Measurements from ENCODE around the gene SCAP. TPM values are rescaled to one million over a fixed set of nuclear protein-coding genes. Genes with fewer than 3 reads are reported as not detected.
"Not testable (repeated sequence)": the region's sequence is repeated elsewhere in the genome, so short reads cannot be mapped to it uniquely, and the experiment has no call there.

The SCAP gene
- total RNA-seq, 2 experiments from 2014 or later: 65.5 to 69.2 TPM

DNA sequence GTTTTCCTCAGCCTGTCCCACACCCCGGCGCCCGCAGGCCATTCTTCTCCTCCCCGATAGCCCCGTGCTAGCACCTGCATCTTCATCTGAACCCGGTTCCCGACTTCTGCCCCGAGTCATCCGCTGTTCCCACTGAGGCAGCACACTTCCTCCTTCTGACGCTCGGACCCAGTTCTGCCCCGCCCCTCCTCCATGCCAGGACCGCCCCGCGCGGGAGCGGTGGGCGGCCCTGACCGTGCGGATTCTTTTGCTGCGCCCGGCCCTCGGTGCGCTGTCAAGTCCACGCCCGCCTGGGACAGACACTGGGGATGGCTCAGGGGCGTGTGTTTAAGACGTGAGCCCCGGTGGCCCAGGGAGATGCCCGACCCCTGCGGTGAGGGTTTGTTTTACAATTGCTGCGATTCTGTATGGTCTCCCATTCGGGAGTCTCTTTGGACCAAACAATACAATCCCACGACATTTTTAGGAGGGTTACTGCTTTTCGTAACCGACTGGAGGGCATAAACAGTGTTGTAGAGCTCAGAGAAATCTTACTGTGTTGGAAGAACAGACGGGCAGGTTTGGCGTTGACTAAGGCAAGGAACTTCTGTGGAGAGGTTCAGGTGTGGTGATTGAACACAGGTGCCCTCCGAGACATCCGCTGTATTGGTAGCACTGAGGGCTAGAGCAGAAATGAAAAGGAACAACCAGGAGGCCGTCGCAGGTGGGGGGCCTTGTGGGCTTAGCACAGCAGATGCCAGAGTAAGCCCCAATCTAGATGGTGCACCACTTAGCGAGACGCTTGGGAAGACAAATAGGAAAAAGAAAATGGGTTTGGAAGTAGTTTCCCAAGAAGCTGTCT, 94.2 kb downstream of the SCAP start:
- Mint-ChIP-seq H3K27ac (peak overlapping the region; percentile 100), H3K9me3 (ENCODE audit: low read depth) (no peaks in the 10 kb centered on the region), H3K4me1 (peaks cover 47% of the 10 kb centered on the region), H3K27me3 (no peaks in the 10 kb centered on the region), H3K36me3 (peaks cover 12% of the 10 kb centered on the region), H3K4me3 (peak overlapping the region; percentile 92)
- ATAC-seq (peak; percentile 69), DNase-seq (peak; percentile 92)
- CTCF ChIA-PET: interaction anchor here (0.6 to 2.6 kb wide), 7 partner anchors 12 to 472 kb away, joined by 3 to 16 read pairs (median 5); partner anchors contain the start of genes NBEAL2 and SETD2

DNA sequence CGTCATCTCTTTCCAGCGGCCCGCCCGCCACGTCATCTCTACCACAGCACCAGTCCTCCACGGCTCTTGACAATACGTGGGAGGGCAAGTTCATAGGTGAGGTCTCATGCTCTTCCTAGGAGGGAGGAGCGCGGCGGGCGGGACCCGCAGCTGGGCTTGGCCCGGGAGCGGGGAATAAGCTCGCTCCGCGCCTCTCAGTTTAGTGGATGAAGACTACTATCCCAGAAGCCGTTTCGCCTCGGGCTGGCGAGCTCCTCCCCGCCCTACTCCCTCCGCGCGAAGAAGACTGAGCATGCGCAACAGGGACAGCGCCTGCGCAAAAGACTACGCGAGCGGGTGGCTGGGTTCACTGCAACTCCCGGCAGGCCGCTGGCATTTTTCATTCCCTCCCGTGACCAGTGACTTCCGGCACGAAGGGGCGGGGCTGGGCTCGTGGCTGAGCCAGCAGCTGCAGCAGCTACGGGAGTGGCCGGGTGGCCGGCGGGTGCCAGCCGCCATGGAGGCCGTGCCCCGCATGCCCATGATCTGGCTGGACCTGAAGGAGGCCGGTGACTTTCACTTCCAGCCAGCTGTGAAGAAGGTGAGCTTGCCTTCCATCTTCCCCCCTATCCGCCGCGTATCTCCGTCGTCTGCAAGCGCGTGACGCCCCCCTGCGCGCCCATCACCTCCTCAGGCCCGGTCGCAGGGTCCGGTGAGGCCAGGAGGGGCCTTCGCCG, 95.0 kb downstream of the SCAP start, which contains the start of gene PTPN23:
Gene PTPN23, plus strand, starts transcription at position 421 of the 716 bp plus-strand sequence. Its CDS starts 76 bp downstream, at position 497.
- peaks cover 45% of the 10 kb centered on the region for H3K4me1 Mint-ChIP-seq
- H3K9me3 Mint-ChIP-seq (ENCODE audit: low read depth): no peaks in the 10 kb centered on the region
- CTCF ChIA-PET: interaction anchor here (0.6 to 2.6 kb wide), 9 partner anchors 12 to 609 kb away, joined by 3 to 16 read pairs (median 4); partner anchors contain the start of genes NBEAL2 and SETD2
- H3K4me3 Mint-ChIP-seq: peak within 1 kb of the TSS; percentile 92
- no peaks in the 10 kb centered on the region for H3K27me3 Mint-ChIP-seq
- DNase-seq (peak; percentile 99), ATAC-seq (peak; percentile 82)
- H3K36me3 Mint-ChIP-seq: peaks cover 11% of the 10 kb centered on the region
- peak within 1 kb of the TSS; percentile 100 for H3K27ac Mint-ChIP-seq

DNA sequence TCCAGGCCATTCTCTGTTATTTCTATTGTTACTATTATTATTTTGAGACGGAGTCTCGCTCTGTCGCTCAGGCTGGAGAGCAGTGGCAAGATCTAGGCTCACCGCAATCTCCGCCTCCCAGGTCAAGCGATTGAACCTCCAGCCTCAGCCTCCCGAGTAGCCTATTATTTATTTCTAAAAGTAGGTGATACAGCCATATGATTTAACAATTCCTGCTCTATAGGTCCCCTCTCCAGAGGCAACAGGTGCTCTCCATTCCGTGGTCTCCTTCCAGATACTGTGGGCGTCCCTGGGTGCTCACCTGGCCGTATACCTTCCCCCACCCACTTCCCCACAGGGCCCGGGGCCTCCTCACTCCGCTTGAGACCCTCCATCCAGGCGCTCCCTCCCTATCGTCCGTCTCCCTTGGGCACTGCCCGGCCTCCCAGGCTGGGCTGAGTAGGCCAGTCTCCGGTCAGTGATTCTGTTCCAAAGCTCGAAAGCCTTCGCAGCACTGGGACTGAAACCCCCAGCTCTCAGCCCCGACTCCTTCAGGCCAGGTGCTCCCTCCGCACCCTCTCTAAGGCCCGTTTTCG, 95.6 kb downstream of the SCAP start:
- Mint-ChIP-seq H3K4me1 (peaks cover 42% of the 10 kb centered on the region), H3K9me3 (ENCODE audit: low read depth) (no peaks in the 10 kb centered on the region), H3K27ac (peak overlapping the region; percentile 100), H3K27me3 (no peaks in the 10 kb centered on the region), H3K36me3 (peaks cover 9% of the 10 kb centered on the region), H3K4me3 (peak overlapping the region; percentile 92)
- CTCF ChIA-PET: interaction anchor here (0.6 to 2.6 kb wide), 10 partner anchors 13 to 610 kb away, joined by 3 to 16 read pairs (median 4); partner anchors contain the start of genes NBEAL2 and SETD2
- DNase-seq (no peak), ATAC-seq (no peak)

DNA sequence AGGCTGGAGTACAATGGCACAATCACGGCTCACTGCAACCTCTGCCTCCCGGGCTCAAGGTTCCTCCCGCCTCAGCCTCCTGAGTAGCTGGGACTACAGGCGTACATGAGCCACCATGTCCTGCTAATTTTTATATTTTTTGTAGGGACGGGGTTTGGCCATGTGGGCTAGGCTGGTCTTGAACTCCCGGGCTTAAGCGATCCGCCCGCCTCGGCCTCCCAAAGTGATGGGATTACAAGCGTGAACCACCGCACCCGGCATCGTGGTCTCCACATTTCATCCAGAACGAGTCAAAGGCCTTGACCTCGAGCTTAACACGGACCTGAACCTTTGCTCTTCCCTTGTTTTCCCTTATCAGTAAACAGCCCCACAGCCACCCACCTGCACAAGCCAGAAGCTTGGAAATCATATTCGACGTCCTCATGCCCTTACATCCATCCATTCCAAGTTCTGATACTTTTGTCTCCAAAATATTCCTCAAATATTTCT, 96.3 kb downstream of the SCAP start:
- Mint-ChIP-seq H3K4me1 (peaks cover 42% of the 10 kb centered on the region), H3K27ac (peak overlapping the region; percentile 100), H3K4me3 (peak overlapping the region; percentile 92), H3K27me3 (no peaks in the 10 kb centered on the region), H3K36me3 (peaks cover 9% of the 10 kb centered on the region), H3K9me3 (ENCODE audit: low read depth) (no peaks in the 10 kb centered on the region)
- no peak for DNase-seq
- ATAC-seq: no peak
- CTCF ChIA-PET: interaction anchor here (0.9 to 2.6 kb wide), 2 partner anchors 42 to 215 kb away, joined by 3 to 16 read pairs; no protein-coding TSS in a partner anchor

DNA sequence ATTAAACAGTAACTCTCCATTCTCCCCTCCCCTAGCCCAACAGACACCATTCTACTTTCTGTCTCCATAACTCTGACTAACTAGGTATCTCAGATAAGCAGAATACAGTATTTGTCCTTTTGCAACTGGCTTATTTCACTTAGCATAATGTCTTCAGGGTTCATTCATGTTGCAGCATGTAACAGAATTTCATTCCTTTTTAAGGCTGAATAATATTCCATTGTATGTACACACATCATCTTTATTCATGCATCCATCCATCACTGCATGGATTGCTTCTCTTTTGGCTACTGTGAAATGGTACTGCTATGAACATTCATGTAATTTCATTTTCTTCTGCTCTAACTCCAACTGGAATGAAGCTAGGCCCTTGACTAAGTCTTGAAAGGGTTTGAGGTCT, 96.9 kb downstream of the SCAP start:
- peaks cover 9% of the 10 kb centered on the region for H3K36me3 Mint-ChIP-seq
- H3K4me1 Mint-ChIP-seq: peaks cover 40% of the 10 kb centered on the region
- H3K27me3 Mint-ChIP-seq: no peaks in the 10 kb centered on the region
- DNase-seq (no peak), ATAC-seq (no peak)
- no peak overlapping the region for H3K4me3 Mint-ChIP-seq
- H3K27ac Mint-ChIP-seq: peak overlapping the region; percentile 2
- H3K9me3 Mint-ChIP-seq (ENCODE audit: low read depth): no peaks in the 10 kb centered on the region
- CTCF ChIA-PET: interaction anchor here (0.8 to 2.4 kb wide), 2 partner anchors 10 to 42 kb away, joined by 3 to 5 read pairs; no protein-coding TSS in a partner anchor

DNA sequence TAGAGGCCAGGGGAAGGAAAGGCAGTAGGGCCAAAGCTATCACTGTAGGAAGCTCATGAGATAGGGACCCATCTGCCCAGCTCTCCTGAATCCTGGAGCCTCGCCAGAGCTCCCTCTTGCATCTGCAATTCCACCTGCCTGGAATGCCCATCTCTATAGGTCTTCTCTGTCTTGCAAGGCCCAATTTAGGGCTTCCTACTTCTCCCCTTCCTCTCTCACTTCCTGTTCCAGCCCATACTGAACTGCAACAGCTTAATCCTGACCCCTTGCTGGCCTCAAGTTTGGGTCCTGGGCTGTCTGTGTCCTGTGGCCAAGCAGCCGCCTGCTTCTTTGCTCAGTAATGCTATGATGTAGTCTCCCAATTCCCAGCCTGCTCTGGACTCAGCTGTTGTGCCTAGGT, 98.6 kb downstream of the SCAP start:
- Mint-ChIP-seq H3K27ac (no peak overlapping the region), H3K27me3 (peaks cover 2% of the 10 kb centered on the region), H3K4me3 (no peak overlapping the region), H3K4me1 (peaks cover 29% of the 10 kb centered on the region), H3K9me3 (ENCODE audit: low read depth) (no peaks in the 10 kb centered on the region), H3K36me3 (peaks cover 6% of the 10 kb centered on the region)
- CTCF ChIA-PET: interaction anchor here (2.4 kb wide), 1 partner anchor 44 kb away, joined by 5 read pairs; no protein-coding TSS in a partner anchor
- no peak for DNase-seq
- no peak for ATAC-seq

DNA sequence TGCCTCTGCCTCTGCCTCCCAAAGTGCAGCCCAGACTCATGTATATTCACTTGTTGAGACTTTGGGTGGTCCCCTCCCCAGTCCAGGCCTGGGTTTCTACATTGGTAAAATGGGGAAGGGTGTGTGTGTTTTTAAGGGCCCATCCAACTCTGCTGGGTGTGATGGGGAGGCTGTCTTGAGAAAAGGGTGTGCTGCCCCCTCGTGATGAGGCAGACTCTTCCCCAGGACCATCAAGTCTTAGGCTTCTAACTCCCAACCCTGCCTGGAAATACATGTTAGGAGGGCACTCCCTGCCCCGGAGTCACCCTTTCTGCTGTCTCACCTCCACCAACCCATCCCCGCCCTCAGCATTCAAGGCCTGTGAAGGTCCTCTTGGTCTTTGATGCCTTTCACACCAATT, 99.3 kb downstream of the SCAP start:
- Mint-ChIP-seq H3K27me3 (peaks cover 2% of the 10 kb centered on the region), H3K36me3 (peaks cover 6% of the 10 kb centered on the region), H3K4me3 (no peak overlapping the region), H3K9me3 (ENCODE audit: low read depth) (no peaks in the 10 kb centered on the region), H3K27ac (no peak overlapping the region), H3K4me1 (peaks cover 22% of the 10 kb centered on the region)
- ATAC-seq (no peak), DNase-seq (no peak)
- CTCF ChIA-PET: no interaction called here

DNA sequence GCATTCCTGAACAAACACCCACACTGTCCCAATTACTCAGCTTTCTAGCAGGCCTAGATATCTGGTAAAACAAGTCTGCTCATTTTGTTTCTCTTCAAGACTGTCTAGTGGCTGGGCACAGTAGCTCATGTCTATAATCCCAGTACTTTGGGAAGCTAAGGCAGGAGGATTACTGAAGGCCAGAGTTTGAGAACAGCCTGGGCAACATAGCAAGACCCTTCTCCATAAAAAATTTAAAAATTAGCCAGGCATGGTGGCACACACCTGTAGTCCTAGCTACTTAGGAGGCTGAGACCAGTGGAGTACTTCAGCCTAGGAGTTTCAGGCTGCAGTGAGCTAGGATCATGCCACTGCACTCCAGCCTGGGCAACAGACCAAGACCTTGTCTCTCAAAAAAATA, 101.2 kb downstream of the SCAP start:
- no peak overlapping the region for H3K4me3 Mint-ChIP-seq
- H3K9me3 Mint-ChIP-seq (ENCODE audit: low read depth): no peaks in the 10 kb centered on the region
- H3K27me3 Mint-ChIP-seq: peaks cover 2% of the 10 kb centered on the region
- H3K36me3 Mint-ChIP-seq: peaks cover 2% of the 10 kb centered on the region
- no peak for DNase-seq
- ATAC-seq: no peak
- H3K4me1 Mint-ChIP-seq: peaks cover 14% of the 10 kb centered on the region
- no peak overlapping the region for H3K27ac Mint-ChIP-seq
- CTCF ChIA-PET: no interaction called here

DNA sequence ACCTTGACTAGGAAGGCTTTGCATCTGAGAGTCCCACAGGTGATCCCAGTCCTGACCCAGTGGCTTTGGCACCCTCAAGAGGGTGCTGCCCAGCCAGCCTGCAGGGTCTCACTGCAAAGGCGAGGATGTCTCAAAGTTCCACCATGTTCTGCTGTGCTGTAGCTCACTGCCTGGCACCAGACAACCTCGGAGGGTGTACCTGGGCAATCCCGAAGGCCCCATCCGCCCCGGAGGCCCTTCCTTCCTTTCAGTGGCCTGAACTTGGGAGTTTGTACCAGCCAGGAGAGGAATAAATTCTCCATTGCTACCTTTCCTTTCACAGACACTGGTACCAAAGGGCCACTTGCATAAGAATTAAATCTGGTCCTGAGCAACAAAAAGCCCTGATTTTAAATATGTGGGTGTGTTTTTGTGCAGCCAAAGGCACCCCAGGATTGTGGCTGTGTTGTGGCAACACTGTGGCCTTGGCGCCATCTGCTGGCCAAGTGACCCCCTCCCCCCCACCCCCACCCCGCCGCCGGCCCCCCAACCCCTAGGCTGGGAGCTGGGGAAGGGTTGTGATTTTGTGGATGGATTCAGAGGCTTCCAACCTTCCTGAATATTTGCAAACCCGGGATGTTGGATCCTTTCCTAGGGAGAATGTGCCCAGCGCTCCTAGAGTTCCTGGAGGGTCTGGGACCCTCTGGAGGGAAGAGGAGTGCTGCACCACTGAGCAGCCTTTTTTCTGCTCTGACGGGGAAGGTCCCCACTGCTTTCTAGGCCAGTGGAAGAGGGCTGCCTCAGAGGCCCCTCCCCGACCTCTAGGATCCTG, 104.6 kb downstream of the SCAP start:
- H3K9me3 Mint-ChIP-seq (ENCODE audit: low read depth): no peaks in the 10 kb centered on the region
- H3K4me1 Mint-ChIP-seq: no peaks in the 10 kb centered on the region

DNA sequence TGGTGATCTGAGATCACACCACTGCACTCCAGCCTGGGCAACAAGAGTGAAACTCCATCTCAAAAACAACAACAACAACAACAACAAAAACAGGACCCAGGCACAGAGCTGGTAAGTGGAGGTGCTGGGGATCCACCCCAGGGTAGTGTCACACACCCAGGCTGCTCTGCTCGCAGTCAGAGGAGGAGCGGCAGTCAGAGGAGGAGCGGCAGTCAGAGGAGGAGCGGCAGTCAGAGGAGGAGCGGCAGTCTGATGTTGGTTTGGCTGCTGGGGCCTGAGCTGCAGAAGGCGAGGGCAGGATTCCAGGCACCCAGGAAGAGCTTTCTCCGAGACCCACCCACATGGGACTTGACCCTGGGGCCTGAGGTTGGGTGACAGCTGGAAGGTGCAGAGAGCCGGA, 105.7 kb downstream of the SCAP start:
- H3K27ac Mint-ChIP-seq; H3K9me3 Mint-ChIP-seq (ENCODE audit: low read depth); DNase-seq; ATAC-seq; H3K4me3 Mint-ChIP-seq; H3K4me1 Mint-ChIP-seq; H3K27me3 Mint-ChIP-seq; H3K36me3 Mint-ChIP-seq: not testable (repeated sequence)
- CTCF ChIA-PET: interaction anchor here (0.7 to 1.2 kb wide), 2 partner anchors 42 to 46 kb away, joined by 3 read pairs; no protein-coding TSS in a partner anchor

More for the DNA sequence above, 104.6 kb downstream of the SCAP start:
- DNase-seq (peak; percentile 58), ATAC-seq (peak; percentile 27)
- H3K27ac Mint-ChIP-seq: no peak overlapping the region
- no peak overlapping the region for H3K4me3 Mint-ChIP-seq
- CTCF ChIA-PET: interaction anchor here (1.2 kb wide), 1 partner anchor 43 kb away, joined by 3 read pairs; no protein-coding TSS in a partner anchor
- H3K27me3 Mint-ChIP-seq: peaks cover 4% of the 10 kb centered on the region
- no peaks in the 10 kb centered on the region for H3K36me3 Mint-ChIP-seq

DNA sequence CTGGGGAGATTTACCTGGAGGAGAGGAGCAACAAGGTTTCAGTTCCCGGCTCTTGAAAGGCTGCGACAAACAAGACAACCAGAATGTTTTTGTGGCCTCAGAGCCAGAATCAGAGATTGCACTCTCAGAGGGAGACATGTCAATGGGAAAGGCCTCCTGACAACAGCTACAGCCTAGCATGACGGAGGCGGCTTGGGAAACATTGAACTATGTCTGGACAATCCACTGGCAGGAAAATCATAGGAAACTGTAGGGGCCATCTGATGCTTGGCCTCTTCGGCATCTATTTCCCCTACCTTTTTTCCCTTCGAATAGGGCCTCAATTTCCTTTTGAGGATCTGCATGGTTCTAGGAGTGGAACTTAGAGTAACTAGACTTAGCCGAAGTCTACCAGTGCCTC, 108.1 kb downstream of the SCAP start:
- Mint-ChIP-seq H3K36me3 (no peaks in the 10 kb centered on the region), H3K27ac (no peak overlapping the region), H3K4me3 (no peak overlapping the region), H3K9me3 (ENCODE audit: low read depth) (no peaks in the 10 kb centered on the region), H3K4me1 (peaks cover 6% of the 10 kb centered on the region), H3K27me3 (peaks cover 4% of the 10 kb centered on the region)
- ATAC-seq (no peak), DNase-seq (no peak)
- CTCF ChIA-PET: no interaction called here

DNA sequence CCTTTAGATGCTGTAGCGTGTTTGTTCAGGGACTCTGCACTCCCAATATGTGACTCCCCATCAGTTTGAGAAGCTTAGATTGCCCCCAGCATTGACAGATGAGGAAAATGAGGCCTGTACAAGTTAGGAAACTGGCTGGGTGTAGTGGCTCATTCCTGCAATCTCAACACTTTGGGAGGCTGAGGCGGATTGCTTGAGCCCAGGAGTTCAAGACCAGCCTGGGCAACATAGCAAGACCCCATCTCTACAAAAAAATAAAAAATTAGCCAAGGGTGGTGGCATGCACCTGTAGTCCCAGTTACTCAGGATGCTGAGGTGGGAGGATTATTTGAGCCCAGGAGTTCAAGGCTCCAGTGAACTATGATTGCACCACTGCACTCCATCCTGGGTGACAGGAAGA, 108.9 kb downstream of the SCAP start:
- H3K27ac Mint-ChIP-seq: no peak overlapping the region

More for the DNA sequence above, 108.9 kb downstream of the SCAP start:
- CTCF ChIA-PET: no interaction called here
- ATAC-seq: no peak
- H3K4me3 Mint-ChIP-seq: no peak overlapping the region
- H3K9me3 Mint-ChIP-seq (ENCODE audit: low read depth): no peaks in the 10 kb centered on the region
- H3K27me3 Mint-ChIP-seq: peaks cover 2% of the 10 kb centered on the region
- H3K36me3 Mint-ChIP-seq: peaks cover 3% of the 10 kb centered on the region
- no peak for DNase-seq
- peaks cover 13% of the 10 kb centered on the region for H3K4me1 Mint-ChIP-seq

Data from activated CD8-positive, alpha-beta memory T cell treated with anti-CD3 and anti-CD28 coated beads, Interleukin-2, amount 10 ng/mL, durations not matched to agents 7 days and 5 days (primary cell).